Stimulated activated CD8-positive, alpha-beta memory T cell treated with anti-CD3 and anti-CD28 coated beads, Interleukin-7, amount 100 ng/mL, for 1 hour (primary cell): ENCODE data around the gene STARD5.
A peak's percentile ranks its signal among the peaks of the same experiment; 100 is the strongest.
"Not testable (repeated sequence)": the region's sequence is repeated elsewhere in the genome, so short reads cannot be mapped to it uniquely, and the experiment has no call there.

Source experiments
- DNase-seq, 2 donors: peaks; one replicate each; pipeline ENCODE4 v3.0.0-alpha.2; 2020; ENCODE audit warnings: low read depth in 2 of 2

STARD5 gene

GRCh38 chr15:81323944-81324881, at the start of gene STARD5:
Gene STARD5, minus strand, starts transcription at chr15:81324141. Its CDS starts 42 bp downstream, at chr15:81324099.
- DNase-seq: peak; percentile 88 to 93

GRCh38 chr15:81373176-81373575, 49.2 kb upstream of the STARD5 start:
- DNase-seq: no peak

- no peak for DNase-seq
These were observed 48.6 kb upstream of the STARD5 start for GRCh38 chr15:81372575-81372974.

GRCh38 chr15:81363718-81364500, 40.0 kb upstream of the STARD5 start:
- no peak for DNase-seq

- no peak for DNase-seq
These were observed 39.3 kb upstream of the STARD5 start for GRCh38 chr15:81363276-81363675.

GRCh38 chr15:81362790-81363189, 38.8 kb upstream of the STARD5 start:
- DNase-seq: no peak

- no peak for DNase-seq
These were observed 38.0 kb upstream of the STARD5 start for GRCh38 chr15:81361891-81362290.

- DNase-seq: no peak
These were observed 36.5 kb upstream of the STARD5 start for GRCh38 chr15:81360491-81360890.

- DNase-seq: no peak
These were observed 34.3 kb upstream of the STARD5 start for GRCh38 chr15:81358248-81358647.

GRCh38 chr15:81357180-81357686, 33.3 kb upstream of the STARD5 start:
- no peak for DNase-seq

GRCh38 chr15:81356252-81356651, 32.3 kb upstream of the STARD5 start:
- DNase-seq: no peak

GRCh38 chr15:81351651-81352050, 27.7 kb upstream of the STARD5 start:
- DNase-seq: no peak

- DNase-seq: no peak
These were observed 25.3 kb upstream of the STARD5 start for GRCh38 chr15:81349271-81349670.

GRCh38 chr15:81348691-81349090, 24.8 kb upstream of the STARD5 start:
- not testable (repeated sequence) for DNase-seq

- DNase-seq: no peak
These were observed 24.0 kb upstream of the STARD5 start for GRCh38 chr15:81347910-81348309.

GRCh38 chr15:81346611-81347010, 22.7 kb upstream of the STARD5 start:
- DNase-seq: no peak

GRCh38 chr15:81343371-81343770, 19.4 kb upstream of the STARD5 start:
- no peak for DNase-seq

- DNase-seq: no peak
These were observed 17.4 kb upstream of the STARD5 start for GRCh38 chr15:81341351-81341750.

- no peak for DNase-seq
These were observed 15.9 kb upstream of the STARD5 start for GRCh38 chr15:81339851-81340250.

- DNase-seq: no peak
These were observed 15.4 kb upstream of the STARD5 start for GRCh38 chr15:81339321-81339720.

- no peak for DNase-seq
These were observed 14.4 kb upstream of the STARD5 start for GRCh38 chr15:81338170-81339007.
